Dermis blood vessel endothelial cell (primary cell): Measurements from ENCODE around the gene FTH1. TPM values are rescaled to one million over a fixed set of nuclear protein-coding genes. Genes with fewer than 3 reads are reported as not detected.
"Not testable (repeated sequence)": the region's sequence is repeated elsewhere in the genome, so short reads cannot be mapped to it uniquely, and the experiment has no call there.

Source experiments
- DNase-seq: peaks from one replicate; pipeline ENCODE4 v3.0.0; 2010
- total RNA-seq: library from RNA; depleted of rRNA; stranded (reverse); fragments of >200 nt; gene quantifications from 2 replicates; pipeline ENCODE4 v1.2.3, GENCODE V29; 2014

Gene FTH1
- total RNA-seq, 1 donor from 2014 or later = 742 TPM

GRCh38 chr11:61978703-61979661 is 11.5 kb upstream of the FTH1 start:
- peak; percentile 67 for DNase-seq

- DNase-seq = no peak
Observed at GRCh38 chr11:61976813-61977475, 9.5 kb upstream of the FTH1 start.

- no peak for DNase-seq
Observed at GRCh38 chr11:61976420-61976800, 9.0 kb upstream of the FTH1 start.

- peak; percentile 62 for DNase-seq
Observed at GRCh38 chr11:61975638-61976419, 8.4 kb upstream of the FTH1 start.

GRCh38 chr11:61974766-61975631 is 7.6 kb upstream of the FTH1 start:
- peak; percentile 71 for DNase-seq

- no peak for DNase-seq
Observed at GRCh38 chr11:61973476-61974162, 6.2 kb upstream of the FTH1 start.

GRCh38 chr11:61972672-61973475 is 5.4 kb upstream of the FTH1 start:
- peak; percentile 57 for DNase-seq

- DNase-seq = no peak
Observed at GRCh38 chr11:61972112-61972671, 4.8 kb upstream of the FTH1 start.

GRCh38 chr11:61971248-61972111 is 4.0 kb upstream of the FTH1 start:
- peak; percentile 98 for DNase-seq

- DNase-seq = peak; percentile 80
Observed at GRCh38 chr11:61969838-61970662, 2.6 kb upstream of the FTH1 start.

GRCh38 chr11:61969391-61969758 is 1.9 kb upstream of the FTH1 start:
- DNase-seq = no peak

- DNase-seq = no peak
Observed at GRCh38 chr11:61968758-61969390, 1.4 kb upstream of the FTH1 start.

- peak; percentile 47 for DNase-seq
Observed at GRCh38 chr11:61967924-61968757, 707 bp upstream of the FTH1 start.

- no peak for DNase-seq
Observed at GRCh38 chr11:61966734-61967115, 709 bp downstream of the FTH1 start.

GRCh38 chr11:61964666-61965271 is 2.7 kb downstream of the FTH1 start:
- not testable (repeated sequence) for DNase-seq

- no peak for DNase-seq
Observed at GRCh38 chr11:61964058-61964665, 3.3 kb downstream of the FTH1 start.
